Cardiac muscle cell (in vitro differentiated cells and primary cell): ENCODE results near the gene IQCH. TPM values are rescaled to one million over a fixed set of nuclear protein-coding genes. Genes with fewer than 3 reads are reported as not detected.
"Not testable (repeated sequence)": the region's sequence is repeated elsewhere in the genome, so short reads cannot be mapped to it uniquely, and the experiment has no call there.

ENCODE experiments used
- DNase-seq, 2 donors: peaks; one replicate each; pipeline versions ENCODE4 v3.0.0 to v3.0.0-alpha.2; 2010 to 2017; ENCODE audit warnings: low read depth in 1 of 2, low spot score in 1 of 2
- H3K27ac ChIP-seq: fragments of 200-600 bp; sonication (generic); 2 replicates; pipeline ENCODE4 v1.5.1; 2016
- H3K27me3 ChIP-seq: fragments of 200-600 bp; sonication (generic); 2 replicates; pipeline ENCODE4 v1.6.0; 2016; ENCODE audit warnings: control low read depth
- H3K36me3 ChIP-seq: fragments of 200-600 bp; sonication (generic); 2 replicates; pipeline ENCODE4 v1.5.1; 2016; ENCODE audit warnings: control low read depth
- H3K4me1 ChIP-seq: fragments of 200-600 bp; sonication (generic); 2 replicates; pipeline ENCODE4 v1.8.1; 2017; ENCODE audit warnings: low read depth, mild to moderate bottlenecking, mixed run types
- H3K4me3 ChIP-seq: fragments of 200-600 bp; sonication (generic); 2 replicates; pipeline ENCODE4 v1.5.1; 2016; ENCODE audit warnings: mild to moderate bottlenecking
- H3K9me3 ChIP-seq: fragments of 200-600 bp; sonication (generic); 2 replicates; pipeline ENCODE4 v1.5.1; 2017; ENCODE audit warnings: low read depth, mild to moderate bottlenecking, control low read depth
- polyA plus RNA-seq: library from polyadenylated mRNA; unstranded; fragments of >200 nt; fragmentation: Nextera tagmentation; extraction: Ambion mirVana; gene quantifications from 2 replicates; pipeline ENCODE4 v1.2.1, GENCODE V29; 2016
- total RNA-seq: library from RNA; depleted of rRNA; stranded (reverse); fragments of >200 nt; gene quantifications from 2 replicates; pipeline ENCODE4 v1.2.3, GENCODE V29; 2016
- TF ChIP-seq, protein P1 (sequence below): IDR thresholded peaks from 2 replicates; pipeline ENCODE4 v1.5.1; 2012; ENCODE audit warnings: low read depth, mild to moderate bottlenecking, low read length

Gene IQCH
- total and polyA plus RNA-seq, 2 experiments from 2014 or later = 5.9 to 6.9 TPM

- no peak for DNase-seq
- TF ChIP-seq, protein P1, sequence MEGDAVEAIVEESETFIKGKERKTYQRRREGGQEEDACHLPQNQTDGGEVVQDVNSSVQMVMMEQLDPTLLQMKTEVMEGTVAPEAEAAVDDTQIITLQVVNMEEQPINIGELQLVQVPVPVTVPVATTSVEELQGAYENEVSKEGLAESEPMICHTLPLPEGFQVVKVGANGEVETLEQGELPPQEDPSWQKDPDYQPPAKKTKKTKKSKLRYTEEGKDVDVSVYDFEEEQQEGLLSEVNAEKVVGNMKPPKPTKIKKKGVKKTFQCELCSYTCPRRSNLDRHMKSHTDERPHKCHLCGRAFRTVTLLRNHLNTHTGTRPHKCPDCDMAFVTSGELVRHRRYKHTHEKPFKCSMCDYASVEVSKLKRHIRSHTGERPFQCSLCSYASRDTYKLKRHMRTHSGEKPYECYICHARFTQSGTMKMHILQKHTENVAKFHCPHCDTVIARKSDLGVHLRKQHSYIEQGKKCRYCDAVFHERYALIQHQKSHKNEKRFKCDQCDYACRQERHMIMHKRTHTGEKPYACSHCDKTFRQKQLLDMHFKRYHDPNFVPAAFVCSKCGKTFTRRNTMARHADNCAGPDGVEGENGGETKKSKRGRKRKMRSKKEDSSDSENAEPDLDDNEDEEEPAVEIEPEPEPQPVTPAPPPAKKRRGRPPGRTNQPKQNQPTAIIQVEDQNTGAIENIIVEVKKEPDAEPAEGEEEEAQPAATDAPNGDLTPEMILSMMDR = no peak
- H3K36me3 ChIP-seq = no peaks in the 10 kb centered on the region
- H3K27me3 ChIP-seq = no peaks in the 10 kb centered on the region
- peaks cover 7% of the 10 kb centered on the region for H3K4me1 ChIP-seq
- no peaks in the 10 kb centered on the region for H3K9me3 ChIP-seq
- no peak overlapping the region for H3K4me3 ChIP-seq
- H3K27ac ChIP-seq = no peak overlapping the region
Measured at GRCh38 chr15:67267951-67268941, 13.7 kb downstream of the IQCH start.

DNA sequence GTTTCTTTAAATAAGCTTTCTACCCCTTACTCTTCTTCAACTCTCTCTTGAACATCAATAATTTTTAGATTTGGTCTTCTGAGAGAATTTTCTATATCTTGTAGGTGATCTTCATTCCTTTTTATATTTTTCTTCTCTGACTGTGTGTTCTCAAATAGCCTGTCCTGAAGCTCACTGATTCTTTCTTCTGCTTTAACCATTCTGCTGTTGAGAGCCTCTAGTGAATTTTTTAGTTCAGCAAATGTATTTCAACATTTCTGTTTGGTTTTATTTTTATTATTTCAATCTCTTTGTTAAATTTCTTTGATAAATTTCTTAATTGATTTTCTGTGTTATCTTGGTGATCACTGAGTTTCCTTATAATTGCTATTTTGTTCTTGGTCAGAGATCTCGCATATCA is 19.6 kb downstream of the IQCH start:
- Histone ChIP-seq H3K27me3 (no peaks in the 10 kb centered on the region), H3K36me3 (no peaks in the 10 kb centered on the region), H3K9me3 (no peaks in the 10 kb centered on the region), H3K27ac (no peak overlapping the region), H3K4me3 (no peak overlapping the region), H3K4me1 (peaks cover 7% of the 10 kb centered on the region)
- no peak for DNase-seq
- TF ChIP-seq, protein P1 = no peak

DNA sequence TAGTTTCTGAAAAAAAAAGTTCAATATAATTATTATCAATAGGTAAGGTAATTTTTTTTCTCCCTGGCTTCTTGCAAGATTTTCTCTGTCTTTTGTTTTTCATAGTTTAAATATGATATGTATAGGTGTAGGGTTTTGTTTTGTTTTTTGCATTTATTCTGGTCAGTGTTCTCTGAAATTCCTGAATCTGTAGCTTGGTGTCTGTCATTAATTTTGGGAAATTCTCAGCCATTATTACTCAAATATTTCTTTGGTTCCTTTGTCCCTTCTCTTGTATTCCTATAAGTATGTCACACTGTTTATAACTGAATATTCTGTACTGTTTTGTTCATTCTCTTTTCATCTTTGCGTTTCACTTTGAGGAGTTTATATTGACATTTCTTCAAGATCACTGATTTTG is 22.1 kb downstream of the IQCH start:
- Histone ChIP-seq H3K4me3 (no peak overlapping the region), H3K36me3 (no peaks in the 10 kb centered on the region), H3K4me1 (peaks cover 7% of the 10 kb centered on the region), H3K9me3 (no peaks in the 10 kb centered on the region), H3K27ac (no peak overlapping the region), H3K27me3 (no peaks in the 10 kb centered on the region)
- DNase-seq = no peak
- TF ChIP-seq, protein P1 = no peak

DNA sequence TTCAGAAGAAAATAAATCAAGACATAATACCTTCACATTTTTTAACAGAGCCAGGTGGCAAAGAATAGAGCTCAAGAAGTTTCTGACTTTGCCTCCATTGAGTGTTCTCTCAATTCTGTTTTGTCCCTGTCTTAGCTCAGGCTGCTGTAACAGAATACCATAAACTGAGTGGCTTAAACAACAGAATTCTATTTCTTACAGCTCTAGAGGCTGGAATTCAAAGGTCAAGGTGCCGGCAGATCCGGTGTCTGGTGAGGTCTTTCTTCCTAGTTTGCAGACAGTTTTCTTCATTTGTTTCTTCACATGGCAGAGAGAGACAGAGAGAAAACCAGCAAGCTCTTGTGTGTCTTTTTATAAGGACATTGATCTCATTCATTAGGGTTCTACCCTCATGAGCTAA is 25.6 kb downstream of the IQCH start:
- Histone ChIP-seq H3K4me1 (peaks cover 7% of the 10 kb centered on the region), H3K4me3 (no peak overlapping the region), H3K27me3 (no peaks in the 10 kb centered on the region), H3K27ac (no peak overlapping the region), H3K36me3 (no peaks in the 10 kb centered on the region), H3K9me3 (no peaks in the 10 kb centered on the region)
- DNase-seq = no peak
- TF ChIP-seq, protein P1 = no peak

GRCh38 chr15:67281714-67282113 is 27.1 kb downstream of the IQCH start:
- no peaks in the 10 kb centered on the region for H3K9me3 ChIP-seq
- H3K4me1 ChIP-seq = peaks cover 7% of the 10 kb centered on the region
- H3K27ac ChIP-seq = no peak overlapping the region
- TF ChIP-seq, protein P1 = no peak
- H3K4me3 ChIP-seq = no peak overlapping the region
- H3K36me3 ChIP-seq = no peaks in the 10 kb centered on the region
- no peak for DNase-seq
- H3K27me3 ChIP-seq = no peaks in the 10 kb centered on the region

DNA sequence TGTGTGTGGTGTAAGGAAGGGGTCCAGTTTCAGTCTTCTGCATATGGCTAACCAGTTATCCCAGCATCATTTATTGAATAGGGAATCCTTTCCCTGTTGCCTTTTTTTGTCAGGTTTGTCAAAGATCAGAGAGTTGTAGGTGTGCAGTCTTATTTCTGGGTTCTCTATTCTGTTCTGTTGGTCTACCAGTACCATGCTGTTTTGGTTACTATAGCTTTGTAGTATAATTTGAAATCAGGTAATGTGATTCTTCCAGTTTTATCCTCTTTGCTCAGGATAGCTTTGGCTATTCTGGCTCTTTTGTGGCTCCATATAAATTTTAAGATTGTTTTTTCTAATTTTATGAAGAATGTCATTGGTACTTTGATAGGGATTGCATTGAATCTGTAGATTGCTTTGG is 31.0 kb downstream of the IQCH start:
- not testable (repeated sequence) for H3K4me1 ChIP-seq

GRCh38 chr15:67286400-67286799 is 31.8 kb downstream of the IQCH start:
- not testable (repeated sequence) for H3K4me3 ChIP-seq, H3K36me3 ChIP-seq, H3K27ac ChIP-seq, H3K27me3 ChIP-seq, DNase-seq, H3K9me3 ChIP-seq, H3K4me1 ChIP-seq

More for the DNA sequence above, 31.0 kb downstream of the IQCH start:
- H3K9me3 ChIP-seq, DNase-seq, H3K4me3 ChIP-seq, H3K36me3 ChIP-seq, H3K27me3 ChIP-seq, H3K27ac ChIP-seq: not testable (repeated sequence)
